ENCODE measurements around the gene TAS2R43. TPM values are rescaled to one million over a fixed set of nuclear protein-coding genes. Genes with fewer than 3 reads are reported as not detected.

TAS2R43 gene
- total RNA-seq, 2 donors from 2014 or later, result 1.9 TPM

Other genes starting within 250 kb of the TAS2R43 start
- gene PRR4, start 242.8 kb downstream of the TAS2R43 start, total RNA-seq, result 1 to 10 TPM; 2.4 to 3.6 TPM
- gene PRH1, start 208.1 kb downstream of the TAS2R43 start, total RNA-seq, result 10 to 100 TPM; 18.8 to 24.3 TPM
- 1 to 10 TPM; 1.2 to 2.1 TPM for gene TAS2R13, start 182.8 kb downstream of the TAS2R43 start, total RNA-seq
- not detected for gene PRH2, start 163.1 kb downstream of the TAS2R43 start, total RNA-seq
- gene TAS2R14, start 153.1 kb downstream of the TAS2R43 start, total RNA-seq, result 1 to 10 TPM; 2.4 to 3.7 TPM
- 1 to 10 TPM in 1 of 2 donors, under 1 TPM in 1; 0.84 to 1.7 TPM for gene TAS2R50, start 105.4 kb downstream of the TAS2R43 start, total RNA-seq
- gene TAS2R20, start 94.0 kb downstream of the TAS2R43 start, total RNA-seq, result 1 to 10 TPM; 1.9 to 4.4 TPM
- 1 to 10 TPM; 3.9 to 6.5 TPM for gene TAS2R19, start 69.7 kb downstream of the TAS2R43 start, total RNA-seq
- gene TAS2R31, start 60.9 kb downstream of the TAS2R43 start, total RNA-seq, result 1 to 10 TPM; 2.1 to 8.0 TPM
- gene TAS2R46, start 30.0 kb downstream of the TAS2R43 start, total RNA-seq, result 1 to 10 TPM; 1.8 to 3.1 TPM
- 1 to 10 TPM; 4.0 to 6.0 TPM for gene TAS2R30, start 42.3 kb upstream of the TAS2R43 start, total RNA-seq
- 1 to 10 TPM; 8.2 to 9.7 TPM for gene SMIM10L1, start 78.9 kb upstream of the TAS2R43 start, total RNA-seq
- gene TAS2R42, start 94.6 kb upstream of the TAS2R43 start, total RNA-seq, result not detected
- not detected for gene PRB3, start 177.4 kb upstream of the TAS2R43 start, total RNA-seq
- gene PRB4, start 218.1 kb upstream of the TAS2R43 start, total RNA-seq, result not detected

Measured in activated T-helper 17 cell treated with anti-CD3 and anti-CD28 coated beads, Interleukin-2, amount 50 U/mL, for 72 hours (primary cell).